PFSK-1 (cell line): ENCODE results near the gene P4HB.

Source experiments
- FOXP2 ChIP-seq: optimal IDR thresholded peaks from 2 replicates; pipeline ENCODE3; 2011; ENCODE audit warnings: borderline replicate concordance, control low read depth, inconsistent platforms; ENCODE audit not compliant: insufficient read depth; ENCODE audit errors: extremely low read length, extremely low read depth
- POLR2AphosphoS5 ChIP-seq: IDR thresholded peaks from 2 replicates; pipeline ENCODE4 v1.6.1; 2012; ENCODE audit warnings: low read depth, mild to moderate bottlenecking, control low read depth, low read length, moderate library complexity
- SIN3A ChIP-seq: IDR thresholded peaks from 2 replicates; pipeline ENCODE4 v1.6.1; 2012; ENCODE audit warnings: mild to moderate bottlenecking, low read length, moderate library complexity, borderline replicate concordance; ENCODE audit not compliant: insufficient read depth
- TAF1 ChIP-seq: IDR thresholded peaks from 2 replicates; pipeline ENCODE4 v1.6.1; 2012; ENCODE audit warnings: low read length, control low read depth, borderline replicate concordance; ENCODE audit not compliant: insufficient read depth
- TF ChIP-seq, protein P1 (sequence below), 2 experiments: IDR thresholded peaks; 2 replicates each; pipeline versions ENCODE4 v1.6.1 to v1.8.0; 2011 to 2012; ENCODE audit warnings: low read depth in 2 of 2, low read length in 2 of 2, control low read depth in 1 of 2, inconsistent platforms in 1 of 2, mild to moderate bottlenecking in 1 of 2, moderate library complexity in 1 of 2; ENCODE audit not compliant: insufficient read depth in 1 of 2

Gene P4HB

GRCh38 chr17:81888988-81889595 lies 28.8 kb upstream of the P4HB start:
- TF ChIP-seq FOXP2 (no peak), TAF1 (no peak)
- TF ChIP-seq, protein P1, sequence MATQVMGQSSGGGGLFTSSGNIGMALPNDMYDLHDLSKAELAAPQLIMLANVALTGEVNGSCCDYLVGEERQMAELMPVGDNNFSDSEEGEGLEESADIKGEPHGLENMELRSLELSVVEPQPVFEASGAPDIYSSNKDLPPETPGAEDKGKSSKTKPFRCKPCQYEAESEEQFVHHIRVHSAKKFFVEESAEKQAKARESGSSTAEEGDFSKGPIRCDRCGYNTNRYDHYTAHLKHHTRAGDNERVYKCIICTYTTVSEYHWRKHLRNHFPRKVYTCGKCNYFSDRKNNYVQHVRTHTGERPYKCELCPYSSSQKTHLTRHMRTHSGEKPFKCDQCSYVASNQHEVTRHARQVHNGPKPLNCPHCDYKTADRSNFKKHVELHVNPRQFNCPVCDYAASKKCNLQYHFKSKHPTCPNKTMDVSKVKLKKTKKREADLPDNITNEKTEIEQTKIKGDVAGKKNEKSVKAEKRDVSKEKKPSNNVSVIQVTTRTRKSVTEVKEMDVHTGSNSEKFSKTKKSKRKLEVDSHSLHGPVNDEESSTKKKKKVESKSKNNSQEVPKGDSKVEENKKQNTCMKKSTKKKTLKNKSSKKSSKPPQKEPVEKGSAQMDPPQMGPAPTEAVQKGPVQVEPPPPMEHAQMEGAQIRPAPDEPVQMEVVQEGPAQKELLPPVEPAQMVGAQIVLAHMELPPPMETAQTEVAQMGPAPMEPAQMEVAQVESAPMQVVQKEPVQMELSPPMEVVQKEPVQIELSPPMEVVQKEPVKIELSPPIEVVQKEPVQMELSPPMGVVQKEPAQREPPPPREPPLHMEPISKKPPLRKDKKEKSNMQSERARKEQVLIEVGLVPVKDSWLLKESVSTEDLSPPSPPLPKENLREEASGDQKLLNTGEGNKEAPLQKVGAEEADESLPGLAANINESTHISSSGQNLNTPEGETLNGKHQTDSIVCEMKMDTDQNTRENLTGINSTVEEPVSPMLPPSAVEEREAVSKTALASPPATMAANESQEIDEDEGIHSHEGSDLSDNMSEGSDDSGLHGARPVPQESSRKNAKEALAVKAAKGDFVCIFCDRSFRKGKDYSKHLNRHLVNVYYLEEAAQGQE (IDR thresholded peaks at IDR 0.05; ENCODE audit: insufficient read depth in 1 of 2, low read depth in 2 of 2, low read length in 2 of 2): no peak

DNA sequence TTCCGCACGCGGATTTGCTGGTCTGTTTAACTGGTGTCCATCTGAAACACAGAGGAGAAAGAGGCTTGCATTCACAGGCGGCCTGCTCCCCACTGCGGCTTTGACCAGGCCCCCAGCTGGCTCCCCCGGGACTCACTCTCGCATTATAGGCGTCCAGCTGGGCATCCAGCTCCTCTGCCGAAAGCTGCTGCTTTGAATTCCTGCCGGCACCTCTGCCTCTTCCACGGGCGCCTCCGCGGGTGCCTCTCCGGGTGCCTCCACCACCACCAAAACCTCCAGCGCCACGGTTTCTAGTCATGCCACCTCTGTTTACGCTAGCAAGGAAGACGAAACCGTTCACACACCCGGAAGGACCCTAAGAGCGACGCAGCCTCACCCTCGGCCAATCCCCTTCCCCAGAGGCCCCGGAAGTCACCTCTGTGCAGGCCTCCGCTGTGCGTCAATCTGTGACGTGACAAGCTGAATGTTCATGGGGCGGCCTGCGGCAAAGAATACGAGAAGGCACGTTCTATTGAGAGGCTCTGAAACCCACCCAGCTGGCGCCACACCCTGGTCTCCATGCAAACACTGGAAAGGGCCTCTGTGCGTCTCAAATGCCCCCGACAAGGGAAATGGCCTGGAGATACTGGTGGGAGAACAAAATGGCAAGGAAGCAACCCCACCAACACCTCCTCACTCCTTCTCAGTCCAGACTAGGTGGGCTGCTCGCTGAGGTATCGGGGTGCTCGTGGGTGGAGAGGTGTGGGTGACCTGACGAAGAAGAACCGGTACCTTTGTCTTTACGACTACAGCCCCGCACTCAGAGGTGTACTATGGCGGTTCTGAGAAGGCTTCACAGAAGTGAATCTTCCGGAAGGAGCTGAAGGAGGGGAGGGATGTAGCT lies 28.0 kb upstream of the P4HB start:
- TF ChIP-seq TAF1 (no peak), SIN3A (no peak), POLR2AphosphoS5 (no peak; the same call in 1 of the 2 replicates), FOXP2 (no peak)
- TF ChIP-seq, protein P1 (IDR thresholded peaks at IDR 0.05; ENCODE audit: insufficient read depth in 1 of 2, low read depth in 2 of 2, low read length in 2 of 2): no peak

- TF ChIP-seq TAF1 (no peak), SIN3A (no peak), FOXP2 (no peak), POLR2AphosphoS5 (no peak)
- TF ChIP-seq, protein P1 (IDR thresholded peaks at IDR 0.05; ENCODE audit: insufficient read depth in 1 of 2, low read depth in 2 of 2, low read length in 2 of 2): no peak
Measured at GRCh38 chr17:81885869-81886548, 25.7 kb upstream of the P4HB start.

- TF ChIP-seq TAF1 (no peak), SIN3A (no peak), FOXP2 (no peak), POLR2AphosphoS5 (no peak)
- TF ChIP-seq, protein P1 (IDR thresholded peaks at IDR 0.05; ENCODE audit: insufficient read depth in 1 of 2, low read depth in 2 of 2, low read length in 2 of 2): no peak
Measured at GRCh38 chr17:81885454-81885853, 25.1 kb upstream of the P4HB start.
